HG03280 (cell line): ENCODE measurements around the gene ZNF277.

Experiments used
- ATAC-seq: cut with Tn5 transposase; IDR thresholded peaks from one replicate; pipeline ENCODE4 v1.9.1; 2021; ENCODE audit warnings: mild to moderate bottlenecking, moderate library complexity; ENCODE audit not compliant: unreplicated experiment

Gene ZNF277

GRCh38 chr7:112336936-112337576 lies 130.6 kb downstream of the ZNF277 start:
- no peak for ATAC-seq

GRCh38 chr7:112337892-112338291 lies 131.4 kb downstream of the ZNF277 start:
- no peak for ATAC-seq

- no peak for ATAC-seq
Observed at GRCh38 chr7:112338786-112339185, 132.3 kb downstream of the ZNF277 start.

GRCh38 chr7:112341464-112341863 lies 135.0 kb downstream of the ZNF277 start:
- ATAC-seq, result no peak

- ATAC-seq, result no peak
Observed at GRCh38 chr7:112346381-112347060, 140.0 kb downstream of the ZNF277 start.

- ATAC-seq, result no peak
Observed at GRCh38 chr7:112347088-112347487, 140.6 kb downstream of the ZNF277 start.

GRCh38 chr7:112350585-112350984 lies 144.1 kb downstream of the ZNF277 start:
- ATAC-seq, result no peak

GRCh38 chr7:112356596-112356995 lies 150.1 kb downstream of the ZNF277 start:
- no peak for ATAC-seq

GRCh38 chr7:112357136-112357535 lies 150.6 kb downstream of the ZNF277 start:
- no peak for ATAC-seq

- ATAC-seq, result no peak
Observed at GRCh38 chr7:112358513-112358912, 152.0 kb downstream of the ZNF277 start.

- no peak for ATAC-seq
Observed at GRCh38 chr7:112359086-112359485, 152.6 kb downstream of the ZNF277 start.

- ATAC-seq, result no peak
Observed at GRCh38 chr7:112360681-112361080, 154.2 kb downstream of the ZNF277 start.

GRCh38 chr7:112361154-112361553 lies 154.7 kb downstream of the ZNF277 start:
- ATAC-seq, result no peak

GRCh38 chr7:112362053-112362650 lies 155.7 kb downstream of the ZNF277 start:
- ATAC-seq, result no peak

- no peak for ATAC-seq
Observed at GRCh38 chr7:112362731-112363131, 156.2 kb downstream of the ZNF277 start.

GRCh38 chr7:112364388-112364787 lies 157.9 kb downstream of the ZNF277 start:
- no peak for ATAC-seq

GRCh38 chr7:112365551-112365950 lies 159.1 kb downstream of the ZNF277 start:
- no peak for ATAC-seq

- no peak for ATAC-seq
Observed at GRCh38 chr7:112366886-112367285, 160.4 kb downstream of the ZNF277 start.

GRCh38 chr7:112370436-112370835 lies 163.9 kb downstream of the ZNF277 start:
- ATAC-seq, result no peak

GRCh38 chr7:112371701-112372100 lies 165.2 kb downstream of the ZNF277 start:
- ATAC-seq, result no peak

- ATAC-seq, result no peak
Observed at GRCh38 chr7:112372101-112372500, 165.6 kb downstream of the ZNF277 start.

GRCh38 chr7:112377593-112377992 lies 171.1 kb downstream of the ZNF277 start:
- ATAC-seq, result no peak
